ENCODE data around the gene CHST14. TPM values are rescaled to one million over a fixed set of nuclear protein-coding genes. Genes with fewer than 3 reads are reported as not detected.

The CHST14 gene
- total RNA-seq, 1 experiment from 2014 or later, result 5.8 TPM

- BruUV-seq (replicated peaks), result no TSS peak
- H3K36me3 Mint-ChIP-seq (ENCODE audit: insufficient read depth, unreplicated experiment), result no peaks in the 10 kb centered on the region
Measured at GRCh38 chr15:40489274-40490175, 18.7 kb downstream of the CHST14 start.

GRCh38 chr15:40493089-40493840 is 22.5 kb downstream of the CHST14 start:
- peaks cover 8% of the 10 kb centered on the region for H3K4me1 Mint-ChIP-seq (ENCODE audit: insufficient read depth, unreplicated experiment)
- DNase-seq (ENCODE audit: unreplicated experiment), result peak; percentile 46
- no peaks in the 10 kb centered on the region for H3K36me3 Mint-ChIP-seq (ENCODE audit: insufficient read depth, unreplicated experiment)
- H3K27me3 Mint-ChIP-seq (ENCODE audit: insufficient read depth, unreplicated experiment), result no peaks in the 10 kb centered on the region
- H3K4me3 Mint-ChIP-seq (ENCODE audit: unreplicated experiment), result no peak overlapping the region
- CTCF ChIA-PET, result interaction anchor here (0.7 kb wide), 1 partner anchor 38 kb away, joined by 3 read pairs; no protein-coding TSS in a partner anchor
- H3K27ac Mint-ChIP-seq (ENCODE audit: low read depth, unreplicated experiment), result no peak overlapping the region
- TF ChIP-seq CTCF (IDR thresholded peaks at IDR 0.05; ENCODE audit: unreplicated experiment), result no peak
- POLR2A ChIA-PET, result no interaction called here
- no TSS peak for BruUV-seq (replicated peaks)
- no peaks in the 10 kb centered on the region for H3K9me3 Mint-ChIP-seq (ENCODE audit: unreplicated experiment)
- intact Hi-C loops (cut with micrococcal nuclease), result no loop called here

More at GRCh38 chr15:40489274-40490175, 18.7 kb downstream of the CHST14 start:
- H3K4me3 Mint-ChIP-seq (ENCODE audit: unreplicated experiment), result no peak overlapping the region
- TF ChIP-seq CTCF (IDR thresholded peaks at IDR 0.05; ENCODE audit: unreplicated experiment), result no peak
- H3K9me3 Mint-ChIP-seq (ENCODE audit: unreplicated experiment), result no peaks in the 10 kb centered on the region
- no peaks in the 10 kb centered on the region for H3K27me3 Mint-ChIP-seq (ENCODE audit: insufficient read depth, unreplicated experiment)
- intact Hi-C loops (cut with micrococcal nuclease), result no loop called here
- ChIA-PET POLR2A (no interaction called here), CTCF (no interaction called here)
- H3K4me1 Mint-ChIP-seq (ENCODE audit: insufficient read depth, unreplicated experiment), result peaks cover 5% of the 10 kb centered on the region
- no peak for DNase-seq (ENCODE audit: unreplicated experiment)
- no peak overlapping the region for H3K27ac Mint-ChIP-seq (ENCODE audit: low read depth, unreplicated experiment)

- CTCF ChIA-PET, result no interaction called here
- Mint-ChIP-seq H3K9me3 (ENCODE audit: unreplicated experiment) (no peaks in the 10 kb centered on the region), H3K36me3 (ENCODE audit: insufficient read depth, unreplicated experiment) (no peaks in the 10 kb centered on the region), H3K4me1 (ENCODE audit: insufficient read depth, unreplicated experiment) (peaks cover 12% of the 10 kb centered on the region), H3K4me3 (ENCODE audit: unreplicated experiment) (no peak overlapping the region), H3K27me3 (ENCODE audit: insufficient read depth, unreplicated experiment) (no peaks in the 10 kb centered on the region), H3K27ac (ENCODE audit: low read depth, unreplicated experiment) (no peak overlapping the region)
- no TSS peak for BruUV-seq (replicated peaks)
- no peak for DNase-seq (ENCODE audit: unreplicated experiment)
- no peak for TF ChIP-seq CTCF (IDR thresholded peaks at IDR 0.05; ENCODE audit: unreplicated experiment)
- intact Hi-C loops (cut with micrococcal nuclease), result no loop called here
- POLR2A ChIA-PET, result no interaction called here
Measured at GRCh38 chr15:40495516-40495915, 24.7 kb downstream of the CHST14 start.

- H3K27me3 Mint-ChIP-seq (ENCODE audit: insufficient read depth, unreplicated experiment), result no peaks in the 10 kb centered on the region
- H3K4me3 Mint-ChIP-seq (ENCODE audit: unreplicated experiment), result no peak overlapping the region
- TF ChIP-seq CTCF (IDR thresholded peaks at IDR 0.05; ENCODE audit: unreplicated experiment), result no peak
- no peak for DNase-seq (ENCODE audit: unreplicated experiment)
- intact Hi-C loops (cut with micrococcal nuclease), result no loop called here
- POLR2A ChIA-PET, result interaction anchor here (1.1 kb wide), 1 partner anchor 20 kb away, joined by 3 read pairs; no protein-coding TSS in a partner anchor
- no peak overlapping the region for H3K27ac Mint-ChIP-seq (ENCODE audit: low read depth, unreplicated experiment)
- peaks cover 7% of the 10 kb centered on the region for H3K4me1 Mint-ChIP-seq (ENCODE audit: insufficient read depth, unreplicated experiment)
- no peaks in the 10 kb centered on the region for H3K9me3 Mint-ChIP-seq (ENCODE audit: unreplicated experiment)
- CTCF ChIA-PET, result interaction anchor here (0.5 to 1.9 kb wide), 2 partner anchors 21 to 87 kb away, joined by 3 to 6 read pairs; no protein-coding TSS in a partner anchor
- BruUV-seq (replicated peaks), result no TSS peak
- no peaks in the 10 kb centered on the region for H3K36me3 Mint-ChIP-seq (ENCODE audit: insufficient read depth, unreplicated experiment)
Measured at GRCh38 chr15:40498418-40498817, 27.6 kb downstream of the CHST14 start.

Data from MCF 10A (cell line).